ENCODE data around the gene RNH1.

The RNH1 gene

DNA sequence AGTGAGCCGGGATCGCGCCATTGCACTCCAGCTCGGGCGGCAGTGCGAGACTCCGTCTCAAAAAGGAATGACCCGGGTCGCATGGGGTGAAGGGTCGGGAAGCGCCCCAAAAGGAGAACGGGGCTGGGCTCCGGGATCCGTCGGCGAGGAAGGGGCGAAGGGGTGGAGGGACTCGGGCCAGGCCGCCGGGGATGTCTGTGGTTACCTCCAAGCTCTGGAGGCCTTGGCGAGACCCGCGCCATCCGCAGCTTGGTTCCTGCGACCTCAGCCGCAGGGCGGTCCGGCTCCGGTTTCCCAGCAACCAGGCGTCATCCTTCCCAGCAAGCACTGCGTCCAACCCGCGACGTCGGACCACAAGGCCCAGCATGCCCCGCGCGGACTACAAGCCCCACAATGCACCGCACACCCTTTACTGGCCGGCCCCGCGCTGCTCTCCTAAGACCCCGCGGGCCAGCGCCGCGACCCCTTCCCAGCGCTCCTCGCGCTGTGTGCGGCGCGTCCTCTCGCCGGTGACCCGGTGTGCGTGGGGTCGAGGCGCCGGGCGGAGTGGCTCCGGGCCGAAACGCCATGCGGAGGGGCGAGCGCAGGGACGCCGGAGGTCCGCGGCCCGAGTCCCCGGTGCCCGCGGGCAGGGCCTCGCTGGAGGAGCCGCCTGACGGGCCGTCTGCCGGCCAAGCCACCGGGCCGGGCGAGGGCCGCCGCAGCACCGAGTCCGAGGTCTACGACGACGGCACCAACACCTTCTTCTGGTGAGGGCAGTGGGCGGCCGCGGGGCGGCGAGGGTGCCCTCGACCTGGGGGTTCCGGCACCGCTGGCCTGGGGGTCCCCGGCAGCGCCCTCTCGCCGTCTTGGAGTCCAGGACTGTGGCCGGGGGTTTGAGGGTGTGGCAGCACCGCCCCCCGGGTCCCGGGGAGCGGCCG is 56.9 kb downstream of the RNH1 start, which contains the start of gene PTDSS2:
TSS of gene PTDSS2 (plus strand) at position 391 of the 920 bp plus-strand sequence. CDS start at position 568, 177 bp downstream.
- Histone ChIP-seq H3K27ac (ENCODE audit: low read depth, low read length) (peak within 1 kb of the TSS; percentile 73), H4K20me1 (ENCODE audit: control insufficient read depth, insufficient read depth, low read depth, low read length) (peaks cover 6% of the 10 kb centered on the region; the same call in 1 of the 2 replicates), H3K9me2 (replicated peaks; ENCODE audit: control insufficient read depth, low read length) (no peaks in the 10 kb centered on the region), H3K27me3 (ENCODE audit: control insufficient read depth, low read length) (no peaks in the 10 kb centered on the region; the same call in 1 of the 2 replicates), H3K36me3 (ENCODE audit: control insufficient read depth, low read length) (peaks cover 19% of the 10 kb centered on the region), H3K79me2 (ENCODE audit: control insufficient read depth, low read length) (peaks cover 53% of the 10 kb centered on the region), H3F3A (ENCODE audit: control insufficient read depth, insufficient read depth) (peaks cover 15% of the 10 kb centered on the region), H3K4me2 (ENCODE audit: low read length) (peak within 1 kb of the TSS; percentile 90), H3K9me3 (ENCODE audit: control insufficient read depth, insufficient read depth, low read length) (no peaks in the 10 kb centered on the region), H3K4me1 (ENCODE audit: control insufficient read depth, low read length) (peaks cover 36% of the 10 kb centered on the region), H3K4me3 (ENCODE audit: low read length) (peak within 1 kb of the TSS; percentile 91)
- TF ChIP-seq, protein P1, sequence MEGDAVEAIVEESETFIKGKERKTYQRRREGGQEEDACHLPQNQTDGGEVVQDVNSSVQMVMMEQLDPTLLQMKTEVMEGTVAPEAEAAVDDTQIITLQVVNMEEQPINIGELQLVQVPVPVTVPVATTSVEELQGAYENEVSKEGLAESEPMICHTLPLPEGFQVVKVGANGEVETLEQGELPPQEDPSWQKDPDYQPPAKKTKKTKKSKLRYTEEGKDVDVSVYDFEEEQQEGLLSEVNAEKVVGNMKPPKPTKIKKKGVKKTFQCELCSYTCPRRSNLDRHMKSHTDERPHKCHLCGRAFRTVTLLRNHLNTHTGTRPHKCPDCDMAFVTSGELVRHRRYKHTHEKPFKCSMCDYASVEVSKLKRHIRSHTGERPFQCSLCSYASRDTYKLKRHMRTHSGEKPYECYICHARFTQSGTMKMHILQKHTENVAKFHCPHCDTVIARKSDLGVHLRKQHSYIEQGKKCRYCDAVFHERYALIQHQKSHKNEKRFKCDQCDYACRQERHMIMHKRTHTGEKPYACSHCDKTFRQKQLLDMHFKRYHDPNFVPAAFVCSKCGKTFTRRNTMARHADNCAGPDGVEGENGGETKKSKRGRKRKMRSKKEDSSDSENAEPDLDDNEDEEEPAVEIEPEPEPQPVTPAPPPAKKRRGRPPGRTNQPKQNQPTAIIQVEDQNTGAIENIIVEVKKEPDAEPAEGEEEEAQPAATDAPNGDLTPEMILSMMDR (IDR thresholded peaks at IDR 0.05; ENCODE audit: low read depth, low read length, poor library complexity, severe bottlenecking) = no peak
- TF ChIP-seq EZH2phosphoT487 (IDR thresholded peaks at IDR 0.05; ENCODE audit: borderline replicate concordance, low read length) = no peak

DNA sequence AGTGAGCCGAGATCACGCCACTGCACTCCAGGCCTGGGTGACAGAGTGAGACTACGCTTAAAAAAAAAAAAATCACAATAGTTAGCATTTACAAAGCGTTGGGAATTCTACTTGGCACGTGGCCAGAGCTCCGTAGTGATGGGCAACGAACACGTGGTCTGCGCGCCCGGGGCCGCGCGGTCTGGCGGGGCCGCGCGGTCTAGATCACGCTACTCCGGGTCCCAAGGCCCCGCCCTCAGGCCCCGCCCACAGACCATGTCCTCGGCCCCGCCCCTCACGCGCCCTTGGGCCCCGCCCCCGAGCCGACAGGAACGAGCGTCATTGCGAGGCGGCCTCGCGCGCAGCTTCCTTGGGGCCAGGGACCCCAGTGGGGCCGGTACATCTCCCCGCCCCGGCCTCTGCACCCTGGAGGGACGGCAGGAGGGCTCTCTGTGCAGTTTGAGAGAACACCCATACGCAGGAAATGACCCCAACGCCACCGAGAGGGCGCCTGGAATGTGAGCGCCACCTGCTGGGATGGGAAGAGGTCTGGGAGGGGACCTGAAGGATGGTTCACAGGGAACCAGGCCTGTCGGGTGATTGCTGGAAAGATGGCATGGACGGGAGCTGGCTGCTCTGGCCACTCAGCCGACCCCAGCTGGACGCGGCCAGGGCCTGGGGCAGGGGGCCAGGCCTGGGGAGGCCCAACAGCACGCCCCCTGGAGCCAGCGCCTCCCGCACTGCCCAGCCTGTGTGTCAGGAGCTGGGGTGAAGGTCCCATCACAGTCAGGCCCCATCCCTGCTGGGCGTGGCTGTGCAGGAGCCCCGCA is 58.9 kb downstream of the RNH1 start:
- peak overlapping the region; percentile 91 for H3K4me3 ChIP-seq (ENCODE audit: low read length)
- peak overlapping the region; percentile 73 for H3K27ac ChIP-seq (ENCODE audit: low read depth, low read length)
- H3K27me3 ChIP-seq (ENCODE audit: control insufficient read depth, low read length) = no peaks in the 10 kb centered on the region; the same call in 1 of the 2 replicates
- TF ChIP-seq EZH2phosphoT487 (IDR thresholded peaks at IDR 0.05; ENCODE audit: borderline replicate concordance, low read length) = no peak
- TF ChIP-seq, protein P1 (IDR thresholded peaks at IDR 0.05; ENCODE audit: low read depth, low read length, poor library complexity, severe bottlenecking) = peak; percentile 96
- H3K36me3 ChIP-seq (ENCODE audit: control insufficient read depth, low read length) = peaks cover 7% of the 10 kb centered on the region
- peaks cover 15% of the 10 kb centered on the region for H3F3A ChIP-seq (ENCODE audit: control insufficient read depth, insufficient read depth)
- peaks cover 6% of the 10 kb centered on the region; the same call in 1 of the 2 replicates for H4K20me1 ChIP-seq (ENCODE audit: control insufficient read depth, insufficient read depth, low read depth, low read length)
- peaks cover 36% of the 10 kb centered on the region for H3K4me1 ChIP-seq (ENCODE audit: control insufficient read depth, low read length)
- H3K9me2 ChIP-seq (replicated peaks; ENCODE audit: control insufficient read depth, low read length) = no peaks in the 10 kb centered on the region
- no peaks in the 10 kb centered on the region for H3K9me3 ChIP-seq (ENCODE audit: control insufficient read depth, insufficient read depth, low read length)
- H3K79me2 ChIP-seq (ENCODE audit: control insufficient read depth, low read length) = peaks cover 36% of the 10 kb centered on the region
- peak overlapping the region; percentile 90 for H3K4me2 ChIP-seq (ENCODE audit: low read length)

DNA sequence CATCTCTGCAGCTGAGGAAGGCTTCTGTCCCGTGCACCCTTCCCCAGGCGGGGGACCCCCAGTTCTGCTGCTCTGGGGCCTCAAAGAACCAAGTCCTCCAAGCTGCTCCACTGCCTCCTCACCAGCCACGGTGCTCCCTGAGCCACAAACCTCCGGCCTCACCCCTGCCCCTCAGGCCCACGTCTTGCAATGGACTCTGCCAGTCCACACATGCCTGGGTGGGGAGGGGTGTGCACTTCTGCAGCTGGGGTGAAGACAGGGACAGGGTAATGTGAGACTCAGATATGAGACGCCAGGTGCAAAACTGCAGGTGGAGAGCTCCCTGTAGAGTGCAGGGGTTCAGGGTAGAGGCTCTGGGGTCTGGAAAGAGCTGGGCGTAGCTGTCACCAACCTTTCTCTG is 60.2 kb downstream of the RNH1 start:
- Histone ChIP-seq H3K4me1 (ENCODE audit: control insufficient read depth, low read length) (peaks cover 31% of the 10 kb centered on the region), H3K9me2 (replicated peaks; ENCODE audit: control insufficient read depth, low read length) (no peaks in the 10 kb centered on the region), H3K79me2 (ENCODE audit: control insufficient read depth, low read length) (peaks cover 25% of the 10 kb centered on the region), H3K27ac (ENCODE audit: low read depth, low read length) (no peak overlapping the region), H4K20me1 (ENCODE audit: control insufficient read depth, insufficient read depth, low read depth, low read length) (peaks cover 6% of the 10 kb centered on the region; the same call in 1 of the 2 replicates), H3K27me3 (ENCODE audit: control insufficient read depth, low read length) (no peaks in the 10 kb centered on the region; the same call in 1 of the 2 replicates), H3K4me2 (ENCODE audit: low read length) (no peak overlapping the region), H3K36me3 (ENCODE audit: control insufficient read depth, low read length) (peaks cover under 1% of the 10 kb centered on the region), H3F3A (ENCODE audit: control insufficient read depth, insufficient read depth) (peaks cover 15% of the 10 kb centered on the region), H3K4me3 (ENCODE audit: low read length) (no peak overlapping the region), H3K9me3 (ENCODE audit: control insufficient read depth, insufficient read depth, low read length) (no peaks in the 10 kb centered on the region)
- TF ChIP-seq EZH2phosphoT487 (IDR thresholded peaks at IDR 0.05; ENCODE audit: borderline replicate concordance, low read length) = no peak
- TF ChIP-seq, protein P1 (IDR thresholded peaks at IDR 0.05; ENCODE audit: low read depth, low read length, poor library complexity, severe bottlenecking) = no peak
